GM12864 (cell line): ENCODE data around the gene RNU7-1.

ENCODE experiments used
- DNase-seq: peaks from one replicate; pipeline ENCODE4 v3.0.0-alpha.2; 2011; ENCODE audit warnings: low read depth
- H3K4me3 ChIP-seq: 2 replicates; pipeline ENCODE4 v1.5.1; 2011; ENCODE audit warnings: mild to moderate bottlenecking, low read depth, low read length, control low read depth
- TF ChIP-seq, protein P1 (sequence below): IDR thresholded peaks from 2 replicates; pipeline ENCODE4 v1.5.1; 2011; ENCODE audit warnings: low read depth, mild to moderate bottlenecking, moderate library complexity, low read length, control low read depth, inconsistent platforms; ENCODE audit errors: missing control alignments

The RNU7-1 gene

DNA sequence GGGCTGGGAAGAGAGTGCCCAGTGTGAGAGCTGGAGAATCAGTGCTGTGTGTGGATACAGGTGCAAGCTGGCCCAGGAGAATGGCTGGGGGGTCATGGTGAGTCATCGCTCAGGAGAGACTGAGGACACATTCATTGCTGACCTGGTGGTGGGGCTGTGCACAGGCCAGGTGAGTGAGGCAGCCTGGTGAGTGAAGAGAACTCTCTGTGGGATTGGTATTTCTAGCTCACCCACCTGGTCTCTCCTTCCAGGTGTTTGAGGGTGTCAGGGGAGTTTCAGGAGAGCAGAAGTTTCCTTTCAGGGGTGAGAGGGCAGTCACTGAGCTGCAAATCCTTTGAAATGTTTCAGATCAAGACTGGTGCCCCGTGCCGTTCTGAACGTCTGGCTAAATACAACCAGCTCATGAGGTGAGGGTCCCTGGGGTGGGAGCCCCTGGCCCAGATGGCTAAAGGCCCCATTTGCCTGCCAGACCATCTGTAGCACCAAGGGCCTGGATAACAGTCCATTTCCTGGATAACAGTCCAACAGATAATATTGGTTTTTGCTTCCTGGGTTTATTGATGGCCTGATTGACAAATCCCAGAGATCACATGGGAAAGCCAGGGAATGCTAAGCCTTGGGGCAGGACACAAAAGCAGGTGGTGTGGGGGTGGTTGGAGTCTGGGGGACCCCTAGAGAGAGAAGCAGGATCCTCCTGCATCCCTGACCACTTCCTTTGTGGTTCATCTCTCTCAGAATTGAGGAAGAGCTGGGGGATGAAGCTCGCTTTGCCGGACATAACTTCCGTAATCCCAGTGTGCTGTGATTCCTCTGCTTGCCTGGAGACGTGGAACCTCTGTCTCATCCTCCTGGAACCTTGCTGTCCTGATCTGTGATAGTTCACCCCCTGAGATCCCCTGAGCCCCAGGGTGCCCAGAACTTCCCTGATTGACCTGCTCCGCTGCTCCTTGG is 21.3 kb upstream of the RNU7-1 start:
- peak overlapping the region; percentile 2 for H3K4me3 ChIP-seq
- TF ChIP-seq, protein P1, sequence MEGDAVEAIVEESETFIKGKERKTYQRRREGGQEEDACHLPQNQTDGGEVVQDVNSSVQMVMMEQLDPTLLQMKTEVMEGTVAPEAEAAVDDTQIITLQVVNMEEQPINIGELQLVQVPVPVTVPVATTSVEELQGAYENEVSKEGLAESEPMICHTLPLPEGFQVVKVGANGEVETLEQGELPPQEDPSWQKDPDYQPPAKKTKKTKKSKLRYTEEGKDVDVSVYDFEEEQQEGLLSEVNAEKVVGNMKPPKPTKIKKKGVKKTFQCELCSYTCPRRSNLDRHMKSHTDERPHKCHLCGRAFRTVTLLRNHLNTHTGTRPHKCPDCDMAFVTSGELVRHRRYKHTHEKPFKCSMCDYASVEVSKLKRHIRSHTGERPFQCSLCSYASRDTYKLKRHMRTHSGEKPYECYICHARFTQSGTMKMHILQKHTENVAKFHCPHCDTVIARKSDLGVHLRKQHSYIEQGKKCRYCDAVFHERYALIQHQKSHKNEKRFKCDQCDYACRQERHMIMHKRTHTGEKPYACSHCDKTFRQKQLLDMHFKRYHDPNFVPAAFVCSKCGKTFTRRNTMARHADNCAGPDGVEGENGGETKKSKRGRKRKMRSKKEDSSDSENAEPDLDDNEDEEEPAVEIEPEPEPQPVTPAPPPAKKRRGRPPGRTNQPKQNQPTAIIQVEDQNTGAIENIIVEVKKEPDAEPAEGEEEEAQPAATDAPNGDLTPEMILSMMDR = no peak
- no peak for DNase-seq

DNA sequence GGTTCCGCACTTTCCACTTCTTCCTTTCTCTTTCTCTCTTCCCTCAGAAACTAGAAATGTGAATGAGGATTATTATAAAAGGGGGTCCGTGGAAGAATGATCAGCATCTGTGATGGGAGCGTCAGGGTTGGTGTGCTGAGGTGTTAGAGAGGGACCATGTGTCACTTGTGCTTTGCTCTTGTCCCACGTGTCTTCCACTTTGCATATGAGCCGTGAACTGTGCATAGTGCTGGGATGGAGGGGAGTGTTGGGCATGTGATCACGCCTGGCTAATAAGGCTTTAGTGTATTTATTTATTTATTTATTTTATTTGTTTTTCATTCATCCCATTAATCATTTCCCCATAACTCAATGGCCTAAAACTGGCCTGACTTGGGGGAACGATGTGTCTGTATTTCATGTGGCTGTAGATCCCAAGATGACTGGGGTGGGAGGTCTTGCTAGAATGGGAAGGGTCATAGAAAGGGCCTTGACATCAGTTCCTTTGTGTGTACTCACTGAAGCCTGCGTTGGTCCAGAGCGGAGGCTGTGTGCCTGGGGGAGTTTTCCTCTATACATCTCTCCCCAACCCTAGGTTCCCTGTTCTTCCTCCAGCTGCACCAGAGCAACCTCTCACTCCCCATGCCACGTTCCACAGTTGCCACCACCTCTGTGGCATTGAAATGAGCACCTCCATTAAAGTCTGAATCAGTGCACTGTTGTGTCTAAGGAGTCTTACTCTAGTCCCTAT is 20.4 kb upstream of the RNU7-1 start:
- TF ChIP-seq, protein P1 = no peak
- no peak for DNase-seq
- no peak overlapping the region; the same call in 1 of the 2 replicates for H3K4me3 ChIP-seq

DNA sequence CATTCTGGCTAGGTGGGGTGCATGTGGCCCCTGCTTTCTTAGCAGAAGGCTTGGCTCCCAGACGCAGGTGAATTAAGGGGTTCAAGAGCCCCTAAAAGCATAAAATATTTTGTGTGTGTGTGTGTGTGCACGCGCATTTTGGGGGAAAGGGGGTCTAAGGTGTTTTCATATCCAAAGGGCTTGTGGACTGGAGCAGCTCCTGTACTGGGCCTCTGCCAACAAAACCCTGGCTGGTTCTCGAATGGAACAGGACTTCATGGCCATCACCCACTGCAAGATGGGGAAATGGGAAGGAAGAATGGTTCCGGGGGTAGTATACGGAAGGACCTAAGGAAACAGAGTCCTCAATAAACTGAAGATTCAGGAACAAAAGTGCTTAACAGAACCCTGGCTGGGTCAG is 19.8 kb upstream of the RNU7-1 start:
- TF ChIP-seq, protein P1 = no peak
- DNase-seq = no peak
- no peak overlapping the region for H3K4me3 ChIP-seq

DNA sequence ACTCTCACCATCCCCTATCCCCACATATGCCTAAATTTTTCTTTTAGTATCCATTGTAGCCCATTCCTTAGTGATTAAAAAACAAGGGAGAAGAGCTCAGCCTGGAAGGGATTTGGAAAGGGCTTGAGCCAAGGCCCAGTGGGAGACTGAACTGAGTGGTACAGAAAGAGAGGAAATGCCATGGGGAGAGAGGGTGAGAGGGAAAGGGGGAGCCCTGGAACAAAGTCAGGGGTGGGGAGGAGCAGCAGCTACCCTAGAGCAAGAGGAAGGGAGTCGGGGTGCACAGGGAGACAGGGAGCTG is 18.4 kb upstream of the RNU7-1 start:
- TF ChIP-seq, protein P1 = no peak
- no peak overlapping the region for H3K4me3 ChIP-seq
- DNase-seq = no peak

DNA sequence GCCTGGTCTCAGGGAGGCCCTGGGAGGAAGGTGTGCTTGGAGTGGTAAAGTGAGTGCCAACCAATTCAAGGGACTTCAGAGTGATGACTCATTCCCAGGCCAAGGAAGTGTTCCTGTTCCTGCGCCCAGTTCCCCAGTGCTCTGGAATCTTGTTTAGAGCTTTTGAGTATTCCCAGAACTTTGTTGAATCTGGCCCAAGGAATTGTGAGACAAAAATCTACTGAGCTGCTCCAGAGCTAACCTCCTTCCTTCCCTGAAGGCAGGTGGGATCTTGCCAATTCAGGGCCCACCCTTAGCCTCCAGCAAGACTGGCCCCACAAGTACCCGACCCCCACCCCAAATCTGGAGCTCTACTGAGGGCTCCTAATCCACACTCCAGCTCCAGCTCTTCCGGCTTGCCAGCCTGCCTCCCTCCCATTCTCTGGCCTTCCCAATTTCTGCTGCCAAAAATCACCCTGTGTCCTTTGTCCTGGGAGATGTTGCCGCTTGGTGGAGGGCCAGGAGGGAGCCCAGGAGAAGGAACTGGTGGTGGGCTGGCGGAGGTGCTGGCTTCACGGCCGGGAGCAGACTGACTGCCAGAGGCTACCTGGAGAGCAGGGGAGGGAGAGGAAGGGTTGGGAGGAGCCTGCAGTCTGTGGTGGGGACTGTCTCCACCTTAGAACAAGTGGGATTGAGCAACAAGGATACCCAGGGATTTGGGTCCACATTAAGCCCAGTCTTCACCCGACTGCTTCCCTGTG is 17.9 kb upstream of the RNU7-1 start:
- no peak overlapping the region for H3K4me3 ChIP-seq
- no peak for DNase-seq
- TF ChIP-seq, protein P1 = no peak

DNA sequence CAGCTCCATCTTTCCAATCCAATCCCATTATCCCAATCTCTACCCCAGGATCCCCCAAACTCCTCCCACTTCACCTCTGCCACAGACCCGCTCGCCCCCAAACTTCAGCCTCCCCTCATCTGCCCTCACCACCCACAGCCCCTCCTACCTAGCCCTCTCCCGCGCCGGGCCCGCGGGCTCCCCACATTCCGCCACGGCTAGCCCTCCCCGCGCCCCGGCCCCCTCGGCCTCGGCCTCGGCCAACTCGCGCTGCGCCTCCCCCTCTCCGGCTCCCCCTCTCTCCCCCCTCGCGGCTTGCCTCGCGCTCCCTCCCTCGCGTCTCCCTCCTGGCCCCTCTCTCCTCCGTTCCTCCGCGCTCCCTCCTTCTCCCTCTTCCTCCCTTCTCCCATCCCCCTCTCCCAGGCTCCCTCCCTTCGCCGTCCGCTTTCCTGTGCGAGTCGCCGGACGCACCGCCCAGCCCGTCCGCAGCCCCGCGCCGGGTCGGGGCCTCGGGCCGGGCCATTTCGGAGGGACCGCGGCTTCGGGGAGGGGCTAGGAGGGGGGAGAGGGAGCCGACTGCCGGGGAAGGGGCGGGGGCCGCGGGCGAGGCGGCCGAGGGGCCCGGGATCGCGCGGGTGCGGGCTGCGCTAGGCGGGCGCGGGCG is 16.1 kb upstream of the RNU7-1 start, which contains the start of gene ATN1:
TSS of gene ATN1 (plus strand) at position 581 of the 643 bp plus-strand sequence. CDS start 6,043 bp downstream, outside the sequence.
- H3K4me3 ChIP-seq = peak within 1 kb of the TSS; percentile 77
- TF ChIP-seq, protein P1 = no peak
- no peak for DNase-seq
